NCI-H82 (cell line): ENCODE measurements around the gene NSD2.

ENCODE experiments used
- DNase-seq: peaks from one replicate; lab custom pipeline; 2025; lab: John Stamatoyannopoulos, UW

The NSD2 gene

GRCh38 chr4:1864076-1865008 lies 6.9 kb upstream of the NSD2 start:
- DNase-seq, result peak; percentile 32

GRCh38 chr4:1866189-1866661 lies 5.0 kb upstream of the NSD2 start:
- DNase-seq, result no peak

- DNase-seq, result no peak
Measured at GRCh38 chr4:1868293-1868692, 2.9 kb upstream of the NSD2 start.

GRCh38 chr4:1868912-1869311 lies 2.3 kb upstream of the NSD2 start:
- DNase-seq, result no peak

- DNase-seq, result no peak
Measured at GRCh38 chr4:1869530-1870327, 1.5 kb upstream of the NSD2 start.

- DNase-seq, result peak; percentile 83
Measured at GRCh38 chr4:1870328-1870577, 940 bp upstream of the NSD2 start.

- peak; percentile 53 for DNase-seq
Measured at GRCh38 chr4:1871471-1872021, 353 bp downstream of the NSD2 start.

GRCh38 chr4:1872870-1873269 lies 1.7 kb downstream of the NSD2 start:
- no peak for DNase-seq

- peak; percentile 81 for DNase-seq
Measured at GRCh38 chr4:1873291-1873690, 2.1 kb downstream of the NSD2 start.

- no peak for DNase-seq
Measured at GRCh38 chr4:1873776-1874175, 2.6 kb downstream of the NSD2 start.

GRCh38 chr4:1874201-1874600 lies 3.0 kb downstream of the NSD2 start:
- DNase-seq, result no peak

GRCh38 chr4:1879485-1879884 lies 8.3 kb downstream of the NSD2 start:
- DNase-seq, result no peak

- no peak for DNase-seq
Measured at GRCh38 chr4:1880332-1880731, 9.1 kb downstream of the NSD2 start.

- no peak for DNase-seq
Measured at GRCh38 chr4:1882850-1883271, 11.7 kb downstream of the NSD2 start.

- peak; percentile 12 for DNase-seq
Measured at GRCh38 chr4:1883583-1883982, 12.4 kb downstream of the NSD2 start.

- no peak for DNase-seq
Measured at GRCh38 chr4:1885414-1885813, 14.2 kb downstream of the NSD2 start.

- no peak for DNase-seq
Measured at GRCh38 chr4:1887052-1887451, 15.9 kb downstream of the NSD2 start.

GRCh38 chr4:1890979-1891570 lies 19.9 kb downstream of the NSD2 start:
- DNase-seq, result no peak

- no peak for DNase-seq
Measured at GRCh38 chr4:1895971-1896657, 24.9 kb downstream of the NSD2 start.

- DNase-seq, result no peak
Measured at GRCh38 chr4:1896658-1896991, 25.4 kb downstream of the NSD2 start.

GRCh38 chr4:1898007-1898406 lies 26.8 kb downstream of the NSD2 start:
- DNase-seq, result no peak

GRCh38 chr4:1898681-1899080 lies 27.5 kb downstream of the NSD2 start:
- no peak for DNase-seq
